Myometrial cell (primary cell): ENCODE measurements around the gene IQSEC3. TPM values are rescaled to one million over a fixed set of nuclear protein-coding genes. Genes with fewer than 3 reads are reported as not detected.

ENCODE experiments used
- total RNA-seq: library from RNA; depleted of rRNA; stranded (reverse); fragments of >200 nt; gene quantifications from 2 replicates; pipeline ENCODE4 v1.2.3, GENCODE V29; 2015

IQSEC3 gene
- not detected in 2 replicates for total RNA-seq

DNA sequence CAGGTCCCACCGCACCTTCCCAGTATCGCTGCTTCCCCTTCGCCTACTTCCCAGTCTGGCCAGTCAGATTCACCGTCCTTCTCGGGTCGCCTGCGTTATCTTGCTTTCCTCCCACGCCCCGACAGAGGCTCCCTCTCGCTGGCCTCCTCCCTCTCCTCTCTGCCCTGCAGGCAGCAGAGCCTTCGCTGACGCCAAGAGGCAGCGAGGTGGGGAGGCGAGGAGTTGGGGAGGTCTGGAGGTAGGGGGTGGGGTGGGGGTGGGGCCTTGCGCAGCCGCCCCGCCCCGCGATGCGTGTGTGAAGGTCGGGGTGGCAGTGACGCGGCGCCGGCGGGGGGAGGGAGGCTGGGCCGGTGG lies at the start of gene IQSEC3:
TSS of gene IQSEC3 (plus strand) at position 340 of the 354 bp plus-strand sequence. CDS start 116 bp downstream, outside the sequence.

DNA sequence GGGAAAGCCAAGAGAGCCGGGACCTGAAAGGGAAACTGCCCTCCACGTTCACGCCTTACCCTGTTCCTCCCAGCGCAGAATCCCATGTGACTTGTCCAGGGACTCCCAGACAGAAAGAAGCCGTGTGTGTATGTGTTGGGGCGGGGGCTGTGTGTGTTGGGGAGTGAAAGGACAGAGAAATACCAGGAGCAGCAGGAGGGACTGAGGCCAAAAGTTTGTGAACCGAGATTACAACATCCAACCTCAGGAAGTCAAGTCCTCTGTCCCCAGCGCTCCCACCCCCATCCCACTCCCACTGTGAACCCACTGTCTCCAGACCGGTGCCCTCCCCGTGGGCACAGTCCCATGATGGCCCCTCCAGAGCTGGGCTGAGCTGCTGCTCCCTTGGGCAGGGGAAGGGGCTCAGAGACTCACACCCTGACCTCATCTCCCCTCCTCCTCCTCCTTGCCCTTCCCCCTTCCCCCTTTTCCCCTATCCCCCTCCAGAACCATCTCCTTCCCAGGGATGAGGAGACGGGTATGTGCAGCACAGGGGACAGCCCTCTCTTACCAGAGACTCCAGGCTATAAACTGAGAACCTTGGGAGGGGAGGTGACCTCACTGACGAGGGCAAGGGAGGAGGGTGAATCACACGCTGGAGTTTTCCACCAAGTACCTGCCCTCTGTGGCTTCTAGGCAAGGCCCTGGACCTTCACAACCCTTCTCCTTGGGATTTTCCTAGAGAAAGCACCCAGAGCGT lies 147.6 kb downstream of the IQSEC3 start, which contains the start of gene SLC6A12:
TSS of gene SLC6A12 (minus strand) at position 155 of the 739 bp plus-strand sequence. CDS start 4,171 bp downstream, outside the sequence.

Other genes with a start within 250 kb of the IQSEC3 start
- gene SLC6A12, start 147.4 kb downstream of the IQSEC3 start, total RNA-seq: not detected in 2 replicates
- not detected in 2 replicates for gene SLC6A13, start 196.1 kb downstream of the IQSEC3 start, total RNA-seq